Fibroblast of villous mesenchyme (primary cell): ENCODE data around the gene POLR1B. TPM values are rescaled to one million over a fixed set of nuclear protein-coding genes. Genes with fewer than 3 reads are reported as not detected.
A peak's percentile ranks its signal among the peaks of the same experiment; 100 is the strongest.
"Not testable (repeated sequence)": the region's sequence is repeated elsewhere in the genome, so short reads cannot be mapped to it uniquely, and the experiment has no call there.

ENCODE experiments used
- DNase-seq: peaks from one replicate; pipeline ENCODE4 v3.0.0-alpha.2; 2010; ENCODE audit warnings: low read depth
- H3K4me3 ChIP-seq: 2 replicates; pipeline ENCODE4 v1.5.1; 2011; ENCODE audit warnings: low read depth, mild to moderate bottlenecking, low read length
- total RNA-seq: library from RNA; depleted of rRNA; stranded (reverse); fragments of >200 nt; gene quantifications from 2 replicates; pipeline ENCODE4 v1.2.3, GENCODE V29; 2012
- TF ChIP-seq, protein P1 (sequence below): IDR thresholded peaks from 2 replicates; pipeline ENCODE4 v1.5.1; 2012; ENCODE audit warnings: low read depth, mild to moderate bottlenecking, low read length; ENCODE audit not compliant: insufficient read depth

The POLR1B gene, protein sequence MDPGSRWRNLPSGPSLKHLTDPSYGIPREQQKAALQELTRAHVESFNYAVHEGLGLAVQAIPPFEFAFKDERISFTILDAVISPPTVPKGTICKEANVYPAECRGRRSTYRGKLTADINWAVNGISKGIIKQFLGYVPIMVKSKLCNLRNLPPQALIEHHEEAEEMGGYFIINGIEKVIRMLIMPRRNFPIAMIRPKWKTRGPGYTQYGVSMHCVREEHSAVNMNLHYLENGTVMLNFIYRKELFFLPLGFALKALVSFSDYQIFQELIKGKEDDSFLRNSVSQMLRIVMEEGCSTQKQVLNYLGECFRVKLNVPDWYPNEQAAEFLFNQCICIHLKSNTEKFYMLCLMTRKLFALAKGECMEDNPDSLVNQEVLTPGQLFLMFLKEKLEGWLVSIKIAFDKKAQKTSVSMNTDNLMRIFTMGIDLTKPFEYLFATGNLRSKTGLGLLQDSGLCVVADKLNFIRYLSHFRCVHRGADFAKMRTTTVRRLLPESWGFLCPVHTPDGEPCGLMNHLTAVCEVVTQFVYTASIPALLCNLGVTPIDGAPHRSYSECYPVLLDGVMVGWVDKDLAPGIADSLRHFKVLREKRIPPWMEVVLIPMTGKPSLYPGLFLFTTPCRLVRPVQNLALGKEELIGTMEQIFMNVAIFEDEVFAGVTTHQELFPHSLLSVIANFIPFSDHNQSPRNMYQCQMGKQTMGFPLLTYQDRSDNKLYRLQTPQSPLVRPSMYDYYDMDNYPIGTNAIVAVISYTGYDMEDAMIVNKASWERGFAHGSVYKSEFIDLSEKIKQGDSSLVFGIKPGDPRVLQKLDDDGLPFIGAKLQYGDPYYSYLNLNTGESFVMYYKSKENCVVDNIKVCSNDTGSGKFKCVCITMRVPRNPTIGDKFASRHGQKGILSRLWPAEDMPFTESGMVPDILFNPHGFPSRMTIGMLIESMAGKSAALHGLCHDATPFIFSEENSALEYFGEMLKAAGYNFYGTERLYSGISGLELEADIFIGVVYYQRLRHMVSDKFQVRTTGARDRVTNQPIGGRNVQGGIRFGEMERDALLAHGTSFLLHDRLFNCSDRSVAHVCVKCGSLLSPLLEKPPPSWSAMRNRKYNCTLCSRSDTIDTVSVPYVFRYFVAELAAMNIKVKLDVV
- total RNA-seq = 14.8 and 16.0 TPM in 2 replicates

DNA sequence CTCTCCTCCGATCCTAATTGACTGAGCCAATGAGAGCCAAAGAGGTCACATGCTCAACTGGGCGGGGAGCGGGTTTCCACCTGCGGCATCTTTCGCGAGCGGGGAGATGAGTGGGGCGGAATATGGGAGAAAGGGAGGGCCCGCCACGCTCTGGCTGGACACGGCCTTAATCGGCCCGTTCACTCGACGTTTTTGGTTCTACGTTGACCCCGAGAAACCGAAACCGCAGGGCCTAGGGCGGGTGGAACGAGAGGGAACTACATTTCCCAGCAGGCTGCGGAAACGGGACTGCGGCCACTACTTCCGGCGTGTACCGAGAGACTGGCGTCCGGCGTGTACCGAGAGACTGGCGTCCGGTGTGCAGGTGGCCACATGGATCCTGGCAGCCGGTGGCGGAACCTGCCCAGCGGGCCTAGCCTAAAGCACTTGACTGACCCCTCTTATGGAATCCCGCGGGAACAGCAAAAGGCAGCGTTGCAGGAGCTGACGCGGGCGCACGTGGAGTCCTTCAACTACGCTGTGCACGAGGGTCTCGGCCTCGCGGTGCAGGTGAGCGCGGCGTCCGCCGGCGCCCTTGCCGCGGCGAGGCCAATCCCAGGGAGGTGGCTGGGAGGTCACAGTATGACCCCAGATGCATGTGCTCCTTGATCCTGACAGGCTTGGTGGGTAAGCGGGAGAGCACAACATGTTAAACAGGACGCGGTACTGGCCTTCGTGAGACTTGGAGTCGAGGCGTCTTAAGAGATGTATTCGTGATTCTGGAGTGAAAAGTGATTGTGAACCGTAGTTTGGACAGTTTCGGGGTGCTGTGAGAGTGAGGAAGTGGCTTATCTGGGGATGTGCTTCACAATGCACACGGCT lies at the start of gene POLR1B:
Gene POLR1B, plus strand, starts transcription at position 343 of the 861 bp plus-strand sequence. Its CDS starts 30 bp downstream, at position 373.
- H3K4me3 ChIP-seq = peak within 1 kb of the TSS; percentile 80
- TF ChIP-seq, protein P1, sequence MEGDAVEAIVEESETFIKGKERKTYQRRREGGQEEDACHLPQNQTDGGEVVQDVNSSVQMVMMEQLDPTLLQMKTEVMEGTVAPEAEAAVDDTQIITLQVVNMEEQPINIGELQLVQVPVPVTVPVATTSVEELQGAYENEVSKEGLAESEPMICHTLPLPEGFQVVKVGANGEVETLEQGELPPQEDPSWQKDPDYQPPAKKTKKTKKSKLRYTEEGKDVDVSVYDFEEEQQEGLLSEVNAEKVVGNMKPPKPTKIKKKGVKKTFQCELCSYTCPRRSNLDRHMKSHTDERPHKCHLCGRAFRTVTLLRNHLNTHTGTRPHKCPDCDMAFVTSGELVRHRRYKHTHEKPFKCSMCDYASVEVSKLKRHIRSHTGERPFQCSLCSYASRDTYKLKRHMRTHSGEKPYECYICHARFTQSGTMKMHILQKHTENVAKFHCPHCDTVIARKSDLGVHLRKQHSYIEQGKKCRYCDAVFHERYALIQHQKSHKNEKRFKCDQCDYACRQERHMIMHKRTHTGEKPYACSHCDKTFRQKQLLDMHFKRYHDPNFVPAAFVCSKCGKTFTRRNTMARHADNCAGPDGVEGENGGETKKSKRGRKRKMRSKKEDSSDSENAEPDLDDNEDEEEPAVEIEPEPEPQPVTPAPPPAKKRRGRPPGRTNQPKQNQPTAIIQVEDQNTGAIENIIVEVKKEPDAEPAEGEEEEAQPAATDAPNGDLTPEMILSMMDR = no peak
- peak; percentile 78 for DNase-seq

DNA sequence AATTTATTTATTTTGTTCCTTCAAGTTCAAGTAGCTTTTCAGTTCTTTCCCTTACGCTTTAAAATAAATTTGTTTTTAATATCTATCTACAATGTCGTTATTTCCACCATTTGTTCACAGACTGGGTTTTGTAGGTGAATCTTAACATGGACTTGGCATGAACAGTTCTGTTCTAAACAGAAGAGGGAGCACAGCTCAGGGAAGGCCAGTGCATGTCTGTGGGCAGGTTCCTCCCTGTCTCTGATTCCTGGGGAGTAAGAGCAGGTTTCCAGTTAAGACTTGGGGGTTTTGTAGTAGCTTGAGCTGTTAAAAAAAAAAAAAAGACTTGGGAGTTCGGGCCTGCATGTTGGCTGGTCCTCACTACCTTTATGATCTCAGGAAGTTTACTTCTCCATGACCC lies 49.2 kb upstream of the POLR1B start:
- peak; percentile 17 for DNase-seq
- TF ChIP-seq, protein P1 = peak; percentile 27
- no peak overlapping the region for H3K4me3 ChIP-seq

- peak; percentile 50 for DNase-seq
- TF ChIP-seq, protein P1 = no peak
- H3K4me3 ChIP-seq = no peak overlapping the region
Measured at GRCh38 chr2:112493858-112494648, 48.2 kb upstream of the POLR1B start.

DNA sequence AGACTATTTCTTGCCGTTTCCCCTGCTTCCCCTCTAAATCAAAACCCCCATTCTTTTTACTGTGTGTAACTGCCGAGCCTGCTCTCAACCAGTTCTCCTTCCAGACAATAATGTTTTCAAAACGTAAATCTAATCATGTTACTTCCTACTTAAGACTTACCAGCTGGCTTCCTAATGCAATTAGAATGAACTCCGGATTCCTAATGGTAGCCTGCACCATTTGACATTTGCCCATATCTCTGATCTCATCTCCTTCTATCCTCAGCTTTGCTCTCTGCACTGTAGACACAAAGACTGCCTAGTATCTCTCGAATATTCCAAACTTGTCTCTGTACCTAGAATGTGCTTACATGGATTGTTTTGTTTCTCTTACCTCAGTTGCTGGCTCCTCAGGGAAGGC lies 47.4 kb upstream of the POLR1B start:
- DNase-seq = no peak
- TF ChIP-seq, protein P1 = no peak
- no peak overlapping the region for H3K4me3 ChIP-seq

GRCh38 chr2:112495878-112496277 lies 46.4 kb upstream of the POLR1B start:
- not testable (repeated sequence) for DNase-seq

GRCh38 chr2:112500850-112501484 lies 41.3 kb upstream of the POLR1B start:
- DNase-seq = peak; percentile 47
- TF ChIP-seq, protein P1 = peak; percentile 35
- not testable (repeated sequence) for H3K4me3 ChIP-seq

More at GRCh38 chr2:112495878-112496277, 46.4 kb upstream of the POLR1B start:
- not testable (repeated sequence) for H3K4me3 ChIP-seq

DNA sequence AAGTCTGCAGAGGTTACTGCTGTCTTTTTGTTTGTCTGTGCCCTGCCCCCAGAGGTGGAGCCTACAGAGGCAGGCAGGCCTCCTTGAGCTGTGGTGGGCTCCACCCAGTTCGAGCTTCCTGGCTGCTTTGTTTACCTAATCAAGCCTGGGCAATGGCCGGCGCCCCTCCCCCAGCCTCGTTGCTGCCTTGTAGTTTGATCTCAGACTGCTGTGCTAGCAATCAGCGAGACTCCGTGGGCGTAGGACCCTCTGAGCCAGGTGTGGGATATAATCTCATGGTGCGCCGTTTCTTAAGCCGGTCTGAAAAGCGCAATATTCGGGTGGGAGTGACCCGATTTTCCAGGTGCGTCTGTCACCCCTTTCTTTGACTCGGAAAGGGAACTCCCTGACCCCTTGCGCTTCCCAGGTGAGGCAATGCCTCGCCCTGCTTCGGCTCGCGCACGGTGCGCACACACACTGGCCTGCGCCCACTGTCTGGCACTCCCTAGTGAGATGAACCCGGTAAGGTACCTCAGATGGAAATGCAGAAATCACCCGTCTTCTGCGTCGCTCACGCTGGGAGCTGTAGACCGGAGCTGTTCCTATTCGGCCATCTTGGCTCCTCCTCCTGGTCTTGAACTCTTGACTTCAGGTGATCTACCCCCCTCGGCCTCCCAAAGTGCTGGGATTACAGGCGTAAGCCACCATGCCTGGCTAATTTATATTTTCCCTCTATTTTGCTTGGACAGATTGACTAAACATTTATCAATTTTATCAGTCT lies 32.8 kb upstream of the POLR1B start:
- not testable (repeated sequence) for DNase-seq, H3K4me3 ChIP-seq
